Left ventricle myocardium superior (tissue), 1 donor: ENCODE results near the gene EHHADH. TPM values are rescaled to one million over a fixed set of nuclear protein-coding genes. Genes with fewer than 3 reads are reported as not detected.

ENCODE experiments used
- ATAC-seq: fragments of 200-7000 bp; cut with Tn5 transposase; one replicate; pipeline ENCODE4 v1.9.1; 2020; ENCODE audit warnings: mild to moderate bottlenecking, moderate library complexity
- DNase-seq: peaks from one replicate; pipeline ENCODE4 v3.0.0-alpha.2; 2020
- intact Hi-C: fragments of 100-400 bp; cut with micrococcal nuclease; formaldehyde crosslinking; loops from one replicate; pipeline ENCODE4 v1.11.0; 2022
- total RNA-seq: library from RNA; stranded (reverse); fragmentation: NEBNext Ultra II Directional; extraction: Animal tissue kit (Norgen Biotek cat#: 25700); gene quantifications from one replicate; pipeline ENCODE4 v1.2.1, GENCODE V29; 2021
- donor health status: DM: no; HTN: yes; CAD: no; lungs with severe emphysema.

Gene EHHADH
- total RNA-seq, 1 donor from 2014 or later: 19.2 TPM

- intact Hi-C loops: no loop called here
Observed at GRCh38 chr3:185207481-185207880, 46.4 kb downstream of the EHHADH start.

GRCh38 chr3:185205865-185206264, 48.0 kb downstream of the EHHADH start:
- ATAC-seq (no peak), DNase-seq (no peak)
- intact Hi-C loops: no loop called here

More at GRCh38 chr3:185207481-185207880, 46.4 kb downstream of the EHHADH start:
- DNase-seq: no peak
- ATAC-seq: no peak

DNA sequence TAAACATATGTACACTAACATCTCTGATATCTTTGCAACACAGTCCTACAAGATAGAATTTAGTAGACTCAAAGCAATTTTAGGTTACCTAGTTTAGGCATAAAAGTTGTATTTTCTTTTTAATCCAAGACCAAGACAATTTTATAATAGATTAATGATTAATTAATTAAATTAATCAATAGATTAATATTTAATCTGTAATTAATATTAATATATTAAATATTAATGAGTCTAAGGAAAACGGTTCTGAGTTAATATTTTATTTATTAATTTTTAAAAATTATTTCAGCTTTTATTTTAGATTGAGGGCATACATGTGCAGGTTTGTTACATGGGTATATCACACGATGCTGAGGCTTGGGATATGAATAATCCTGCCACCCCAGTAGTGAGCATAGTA, 49.0 kb downstream of the EHHADH start:
- intact Hi-C loops: no loop called here
- no peak for ATAC-seq
- no peak for DNase-seq

DNA sequence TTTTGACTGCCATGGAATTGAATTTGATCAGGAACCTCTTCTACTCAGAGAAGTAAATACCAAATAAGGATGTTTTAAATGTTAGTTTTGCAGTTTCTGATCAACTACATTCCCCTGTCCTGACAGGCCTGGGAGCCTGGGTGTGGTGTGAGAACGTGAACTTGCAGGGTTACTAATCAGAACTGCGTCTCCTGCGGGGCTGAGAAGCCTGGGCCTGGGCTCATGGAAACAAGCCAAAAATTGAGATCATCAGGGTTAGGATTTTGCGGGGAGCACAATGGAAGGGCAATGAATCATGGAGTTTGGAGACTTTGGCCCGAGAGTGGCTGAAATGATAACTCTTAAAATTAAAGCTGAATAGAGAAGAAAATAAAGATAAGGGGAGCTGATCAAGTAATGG, 53.2 kb downstream of the EHHADH start:
- no peak for DNase-seq
- intact Hi-C loops: no loop called here
- no peak for ATAC-seq

- ATAC-seq (no peak), DNase-seq (no peak)
- intact Hi-C loops: no loop called here
Observed at GRCh38 chr3:185199671-185200070, 54.2 kb downstream of the EHHADH start.

DNA sequence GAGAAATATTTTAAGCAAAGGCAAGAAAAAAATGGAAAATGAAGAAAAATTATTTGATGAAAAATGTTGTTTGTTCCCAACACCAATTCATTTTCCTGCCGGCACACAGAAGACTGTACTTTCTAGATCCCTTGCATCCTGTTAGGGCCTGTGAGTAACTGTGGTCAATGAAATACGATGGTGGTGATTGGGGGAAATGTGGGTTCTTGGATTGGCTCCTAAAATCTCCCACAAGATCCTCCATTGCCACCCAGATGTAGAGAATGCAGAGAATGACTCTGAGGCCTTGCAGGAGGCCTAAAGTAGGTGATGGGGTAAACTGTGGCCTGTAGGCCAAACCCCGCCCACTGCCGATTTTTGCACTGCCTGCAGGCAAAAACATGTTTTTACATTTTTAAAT, 54.6 kb downstream of the EHHADH start:
- DNase-seq (no peak), ATAC-seq (no peak)

GRCh38 chr3:185197068-185197467, 56.8 kb downstream of the EHHADH start:
- intact Hi-C loops: no loop called here
- no peak for DNase-seq
- ATAC-seq: no peak

More for the DNA sequence above, 54.6 kb downstream of the EHHADH start:
- intact Hi-C loops: no loop called here

- no peak for ATAC-seq
- intact Hi-C loops: no loop called here
- no peak for DNase-seq
Observed at GRCh38 chr3:185195652-185196051, 58.2 kb downstream of the EHHADH start.

DNA sequence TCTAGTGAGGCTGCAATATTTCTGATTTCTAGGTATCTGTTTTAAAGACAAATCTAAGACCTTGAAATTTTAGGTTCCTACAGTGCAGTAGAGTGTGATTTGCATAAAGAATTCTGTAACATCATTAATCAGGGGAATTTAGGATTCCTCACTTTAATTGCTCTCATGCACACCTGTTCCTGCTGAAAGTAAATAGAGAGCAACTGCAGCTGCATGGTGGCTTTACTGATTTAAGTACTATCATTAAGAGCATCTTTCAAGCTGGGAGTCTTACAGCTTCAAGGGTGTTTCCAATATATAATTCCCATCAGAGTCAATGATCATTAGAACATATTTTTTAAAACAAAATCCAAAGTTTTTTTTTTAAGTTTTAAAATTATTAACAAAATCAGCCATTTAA, 65.0 kb downstream of the EHHADH start:
- intact Hi-C loops: no loop called here
- ATAC-seq (no peak), DNase-seq (no peak)

DNA sequence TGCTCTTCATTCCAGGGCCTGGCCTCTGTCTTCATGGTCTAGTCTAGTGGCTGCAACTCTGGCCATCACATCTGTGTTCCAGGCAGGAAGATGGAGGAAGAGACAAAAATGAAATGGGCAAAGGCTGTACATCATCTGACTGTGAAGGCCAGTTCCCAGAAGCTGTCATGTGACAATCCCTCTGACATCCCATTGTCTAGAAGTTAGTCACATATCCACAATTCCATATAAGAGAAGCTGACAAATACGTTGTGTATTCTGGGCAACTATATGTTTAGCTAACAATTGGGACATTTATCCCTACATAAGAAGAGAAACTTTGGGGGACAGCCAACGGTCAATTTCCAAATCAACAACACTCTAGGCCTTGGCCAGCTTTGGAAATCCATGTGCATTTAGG, 66.5 kb downstream of the EHHADH start:
- intact Hi-C loops: no loop called here
- ATAC-seq (no peak), DNase-seq (no peak)

DNA sequence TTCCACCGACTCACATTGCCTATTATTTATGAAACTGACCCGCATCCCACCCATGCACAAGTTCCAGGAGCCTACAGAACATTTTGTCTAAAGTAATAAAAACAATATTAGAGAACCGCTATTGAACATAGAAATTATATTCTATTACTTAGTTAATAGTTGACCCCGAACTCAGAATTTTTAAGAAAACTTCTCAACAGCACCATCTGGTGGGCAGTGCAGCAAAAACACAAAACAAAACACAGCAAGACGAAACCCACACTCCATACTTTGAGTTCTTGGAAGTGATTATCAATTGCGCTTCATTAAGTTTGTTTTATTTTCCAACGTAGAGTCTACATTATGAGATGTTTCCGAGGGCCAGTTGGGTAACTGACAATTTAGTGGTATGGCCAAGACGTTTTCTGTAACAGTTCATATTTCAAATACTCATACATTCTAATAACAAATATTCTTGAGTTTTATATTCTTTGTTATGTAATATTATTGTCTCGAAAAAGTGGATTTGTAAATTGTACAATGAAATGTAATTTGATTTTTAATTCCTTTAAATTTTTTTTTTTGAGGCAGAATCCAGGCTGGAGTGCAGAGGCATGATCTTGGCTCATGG, 77.0 kb downstream of the EHHADH start:
- ATAC-seq (no peak), DNase-seq (no peak)
- intact Hi-C loops: loop anchor here (10.0 kb wide), 1 partner anchor 302 kb away; no protein-coding TSS in a partner anchor

DNA sequence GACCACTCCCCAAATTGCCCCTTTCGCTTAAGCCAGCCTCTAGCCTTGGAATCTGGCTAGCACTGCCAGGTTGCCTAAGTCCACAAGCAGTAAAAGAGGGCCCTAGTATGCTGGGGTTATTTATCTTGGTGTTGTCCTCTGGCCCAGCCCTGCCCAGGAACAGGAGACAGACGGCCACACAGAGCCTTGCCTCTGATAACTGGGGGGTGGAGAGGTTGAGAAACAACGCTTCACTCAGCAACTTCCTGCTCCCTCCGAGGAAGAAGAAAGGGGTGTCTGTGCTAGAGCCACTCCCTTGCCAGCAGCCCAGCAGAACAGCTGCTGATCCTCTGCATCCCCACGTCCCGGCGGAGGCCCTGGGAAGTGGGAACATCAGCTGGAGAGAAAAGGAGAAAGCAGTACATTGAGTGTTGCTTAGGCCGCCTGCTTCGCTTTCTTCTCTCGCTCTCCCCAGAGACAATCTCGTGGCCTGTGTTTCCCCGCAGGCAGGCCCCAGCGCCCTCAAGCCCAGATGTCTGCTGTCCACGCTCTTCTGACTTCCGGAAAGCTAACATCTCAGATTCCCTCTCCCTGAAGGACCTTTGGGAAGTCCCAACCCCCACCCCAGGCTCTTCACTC, 78.4 kb downstream of the EHHADH start:
- intact Hi-C loops: loop anchor here (10.0 kb wide), 1 partner anchor 301 kb away; no protein-coding TSS in a partner anchor
- ATAC-seq (peak; percentile 98), DNase-seq (peak; percentile 83)

DNA sequence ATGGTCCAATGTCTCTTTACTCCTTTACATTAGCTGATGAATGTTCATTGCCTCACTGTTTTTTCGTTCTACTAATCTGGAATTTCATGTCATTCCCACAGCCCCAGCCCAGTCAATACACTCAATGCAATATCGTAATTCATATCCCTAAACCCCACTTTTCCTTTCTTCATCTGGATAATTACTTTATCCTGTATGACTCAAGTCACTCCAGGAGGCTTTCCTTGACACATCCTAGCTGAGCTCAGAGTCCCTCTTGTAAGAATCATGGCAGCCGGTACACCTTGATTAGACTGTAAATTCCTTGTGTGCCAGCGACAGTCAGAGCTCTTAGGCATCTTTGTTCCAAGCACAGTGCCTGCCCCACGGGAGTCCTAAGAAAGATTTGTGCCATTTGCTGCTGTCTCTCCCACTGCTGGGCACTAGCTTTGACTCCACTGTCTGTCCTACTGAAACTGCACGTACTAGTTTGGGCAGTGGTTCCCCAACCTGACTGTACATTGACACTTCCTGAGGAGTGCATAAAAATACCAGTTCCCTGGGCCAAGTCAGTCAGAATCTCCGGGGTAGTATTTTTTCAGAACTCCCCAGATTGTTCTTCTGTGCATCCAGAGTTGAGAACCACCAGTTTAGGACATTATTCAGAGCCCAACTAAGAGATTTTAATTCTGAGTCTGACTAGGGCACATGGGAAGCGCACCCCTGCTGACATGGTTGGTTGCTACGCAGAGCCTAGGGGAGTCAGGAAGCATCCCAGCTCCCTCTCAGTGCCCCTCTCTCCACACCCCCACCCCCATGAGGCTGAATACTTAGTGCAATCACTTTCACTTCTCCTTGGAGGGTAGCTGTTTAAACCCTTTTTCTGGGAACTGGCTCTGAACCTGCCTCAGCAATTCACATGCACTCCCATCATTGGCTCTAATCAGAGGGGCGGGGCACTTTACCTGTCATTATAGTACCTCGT, 81.5 kb downstream of the EHHADH start:
- ATAC-seq (no peak), DNase-seq (no peak)
- intact Hi-C loops: loop anchor here (10.0 kb wide), 1 partner anchor 298 kb away; no protein-coding TSS in a partner anchor

DNA sequence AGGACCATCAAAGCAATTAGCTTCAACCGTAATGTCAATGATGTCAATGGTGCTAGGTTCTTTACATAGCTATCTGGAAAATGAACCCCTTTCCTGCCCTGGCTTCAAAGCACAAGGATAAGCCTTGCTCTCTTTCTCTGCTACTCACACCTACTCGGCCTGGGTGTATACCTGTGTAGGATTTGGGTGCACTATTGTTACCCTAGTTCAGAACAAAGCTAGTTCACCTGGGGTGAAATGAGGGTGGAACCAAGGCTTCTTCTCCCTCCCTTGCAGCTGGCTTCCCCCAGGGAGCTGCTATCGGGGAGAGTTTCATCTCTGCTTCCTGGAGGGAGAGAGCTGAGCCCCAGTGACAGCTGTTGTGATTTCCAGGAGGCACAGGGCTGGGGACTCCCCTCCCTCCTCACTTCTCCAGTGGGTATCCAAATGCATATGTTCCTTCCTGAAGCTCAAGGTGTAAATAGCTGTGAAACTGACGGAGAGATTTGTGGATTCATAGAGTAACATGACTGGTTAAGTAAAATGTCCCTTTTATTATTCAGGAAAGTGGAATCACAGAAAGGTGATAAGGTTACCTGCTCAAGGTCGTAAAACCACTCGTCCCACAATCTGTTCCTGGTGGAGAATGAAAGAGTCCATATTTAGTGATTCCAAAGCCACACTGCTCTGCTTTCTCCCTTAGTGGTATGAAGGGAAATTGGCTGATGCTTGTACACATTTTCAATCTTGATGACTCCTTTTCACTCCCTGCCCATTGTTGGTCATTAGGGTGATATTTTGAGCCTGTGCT, 89.2 kb downstream of the EHHADH start:
- intact Hi-C loops: no loop called here
- ATAC-seq: no peak
- no peak for DNase-seq

GRCh38 chr3:185162634-185163033, 91.2 kb downstream of the EHHADH start:
- DNase-seq (no peak), ATAC-seq (no peak)
- intact Hi-C loops: no loop called here

- no peak for ATAC-seq
- intact Hi-C loops: no loop called here
- DNase-seq: no peak
Observed at GRCh38 chr3:185161761-185162160, 92.1 kb downstream of the EHHADH start.

DNA sequence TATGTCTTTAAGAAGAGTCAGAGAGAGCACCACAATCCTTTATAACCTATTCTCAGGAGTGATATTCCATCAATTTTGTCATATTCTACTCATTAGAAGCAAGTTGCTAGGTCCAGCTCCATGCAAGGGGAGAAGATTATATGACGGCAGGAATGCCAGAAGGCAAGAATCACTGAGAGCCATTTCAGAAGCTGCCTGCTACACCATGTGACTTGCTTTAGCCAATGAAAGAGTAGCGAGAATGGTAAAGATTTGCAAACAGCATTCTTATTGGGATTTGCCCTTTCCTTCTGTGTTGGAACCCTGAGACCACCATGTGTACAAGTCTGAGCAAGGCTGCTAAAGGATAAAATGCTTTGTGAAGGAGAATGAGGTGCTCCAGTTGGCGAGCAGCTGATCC, 96.5 kb downstream of the EHHADH start:
- no peak for ATAC-seq
- DNase-seq: no peak
- intact Hi-C loops: no loop called here

DNA sequence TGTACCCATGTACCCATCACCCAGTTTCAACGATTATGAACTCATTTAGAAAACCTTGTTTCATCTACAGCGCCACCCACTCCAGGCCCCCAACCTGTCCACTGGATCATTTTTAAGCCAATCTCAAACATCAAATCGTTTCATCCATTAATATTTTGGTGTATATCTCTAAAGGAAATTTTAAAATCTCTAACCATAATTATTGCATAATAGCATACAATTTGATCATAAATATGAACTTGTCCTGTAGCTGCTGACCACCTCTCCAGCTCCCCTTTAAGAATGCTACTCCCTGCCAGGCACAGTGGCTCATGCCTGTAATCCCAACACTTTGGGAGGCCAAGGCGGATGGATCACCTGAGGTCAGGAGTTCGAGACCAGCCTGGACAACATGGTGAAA, 98.2 kb downstream of the EHHADH start:
- ATAC-seq: no peak
- no peak for DNase-seq
- intact Hi-C loops: no loop called here
